Hepatocyte (in vitro differentiated cells): ENCODE measurements around the gene RASA3.

Experiments used
- CTCF ChIP-seq: fragments of 200-600 bp; sonication (generic); IDR thresholded peaks from 2 replicates; pipeline ENCODE4 v1.5.1; 2016; ENCODE audit warnings: antibody characterized with exemption, mild to moderate bottlenecking; ENCODE audit not compliant: poor library complexity
- EZH2 ChIP-seq: fragments of 200-600 bp; sonication (generic); IDR thresholded peaks from 2 replicates; pipeline ENCODE4 v1.6.1; 2016; ENCODE audit warnings: antibody characterized with exemption, mild to moderate bottlenecking, borderline replicate concordance

GRCh38 chr13:114062341-114062740 is 70.1 kb downstream of the RASA3 start:
- TF ChIP-seq CTCF (no peak), EZH2 (no peak)
